HG03135 (cell line): ENCODE data around the gene FUT8.
"Not testable (repeated sequence)": the region's sequence is repeated elsewhere in the genome, so short reads cannot be mapped to it uniquely, and the experiment has no call there.

Source experiments
- ATAC-seq: cut with Tn5 transposase; IDR thresholded peaks from one replicate; pipeline ENCODE4 v1.9.1; 2021; ENCODE audit warnings: mild to moderate bottlenecking, moderate library complexity; ENCODE audit not compliant: unreplicated experiment

FUT8 gene

GRCh38 chr14:65415613-65416012, 3.1 kb downstream of the FUT8 start:
- no peak for ATAC-seq

- no peak for ATAC-seq
Measured at GRCh38 chr14:65419593-65420252, 7.2 kb downstream of the FUT8 start.

- no peak for ATAC-seq
Measured at GRCh38 chr14:65421201-65421981, 8.9 kb downstream of the FUT8 start.

- ATAC-seq = no peak
Measured at GRCh38 chr14:65422088-65422834, 9.7 kb downstream of the FUT8 start.

- no peak for ATAC-seq
Measured at GRCh38 chr14:65423982-65424381, 11.5 kb downstream of the FUT8 start.

- ATAC-seq = no peak
Measured at GRCh38 chr14:65424531-65424930, 12.0 kb downstream of the FUT8 start.

GRCh38 chr14:65425885-65426284, 13.4 kb downstream of the FUT8 start:
- ATAC-seq = no peak

GRCh38 chr14:65426902-65427301, 14.4 kb downstream of the FUT8 start:
- ATAC-seq = not testable (repeated sequence)

- ATAC-seq = no peak
Measured at GRCh38 chr14:65428691-65429090, 16.2 kb downstream of the FUT8 start.

- no peak for ATAC-seq
Measured at GRCh38 chr14:65429757-65430156, 17.2 kb downstream of the FUT8 start.

GRCh38 chr14:65431245-65431644, 18.7 kb downstream of the FUT8 start:
- ATAC-seq = no peak

- no peak for ATAC-seq
Measured at GRCh38 chr14:65431951-65432350, 19.4 kb downstream of the FUT8 start.

- no peak for ATAC-seq
Measured at GRCh38 chr14:65432361-65432948, 19.9 kb downstream of the FUT8 start.

GRCh38 chr14:65433157-65433556, 20.6 kb downstream of the FUT8 start:
- no peak for ATAC-seq

GRCh38 chr14:65433646-65434045, 21.1 kb downstream of the FUT8 start:
- no peak for ATAC-seq

- ATAC-seq = no peak
Measured at GRCh38 chr14:65434216-65434850, 21.8 kb downstream of the FUT8 start.

GRCh38 chr14:65438266-65438933, 25.9 kb downstream of the FUT8 start:
- no peak for ATAC-seq

- no peak for ATAC-seq
Measured at GRCh38 chr14:65439117-65439516, 26.6 kb downstream of the FUT8 start.

- ATAC-seq = no peak
Measured at GRCh38 chr14:65440230-65440629, 27.7 kb downstream of the FUT8 start.

- ATAC-seq = no peak
Measured at GRCh38 chr14:65444230-65444629, 31.7 kb downstream of the FUT8 start.
